GM12873 (cell line): ENCODE results near the gene TMEM19.

ENCODE experiments used
- TF ChIP-seq, protein P1 (sequence below): IDR thresholded peaks from 2 replicates; pipeline ENCODE4 v1.5.1; 2012; ENCODE audit warnings: low read depth, mild to moderate bottlenecking, moderate library complexity, low read length, control low read depth; ENCODE audit not compliant: insufficient read depth; ENCODE audit errors: missing control alignments

TMEM19 gene

DNA sequence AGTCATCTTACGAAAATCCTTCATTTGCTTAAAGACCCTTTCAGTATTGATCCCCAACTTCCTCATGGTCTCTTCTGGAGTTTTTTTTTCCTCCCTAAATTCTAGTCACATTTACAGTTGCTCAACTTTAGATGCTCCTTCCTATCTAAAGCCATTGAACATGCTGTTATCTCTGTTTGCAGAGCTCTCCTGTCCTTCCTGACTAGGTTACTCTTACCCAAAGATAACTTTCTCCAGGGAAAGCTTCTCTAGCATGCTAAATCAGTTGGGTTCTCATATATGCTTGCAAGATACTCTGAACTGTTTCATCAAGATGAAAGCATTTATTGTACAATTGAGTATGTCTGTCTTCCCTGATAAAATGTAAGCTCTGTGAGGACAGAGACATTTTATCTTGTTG, 67.0 kb downstream of the TMEM19 start:
- TF ChIP-seq, protein P1, sequence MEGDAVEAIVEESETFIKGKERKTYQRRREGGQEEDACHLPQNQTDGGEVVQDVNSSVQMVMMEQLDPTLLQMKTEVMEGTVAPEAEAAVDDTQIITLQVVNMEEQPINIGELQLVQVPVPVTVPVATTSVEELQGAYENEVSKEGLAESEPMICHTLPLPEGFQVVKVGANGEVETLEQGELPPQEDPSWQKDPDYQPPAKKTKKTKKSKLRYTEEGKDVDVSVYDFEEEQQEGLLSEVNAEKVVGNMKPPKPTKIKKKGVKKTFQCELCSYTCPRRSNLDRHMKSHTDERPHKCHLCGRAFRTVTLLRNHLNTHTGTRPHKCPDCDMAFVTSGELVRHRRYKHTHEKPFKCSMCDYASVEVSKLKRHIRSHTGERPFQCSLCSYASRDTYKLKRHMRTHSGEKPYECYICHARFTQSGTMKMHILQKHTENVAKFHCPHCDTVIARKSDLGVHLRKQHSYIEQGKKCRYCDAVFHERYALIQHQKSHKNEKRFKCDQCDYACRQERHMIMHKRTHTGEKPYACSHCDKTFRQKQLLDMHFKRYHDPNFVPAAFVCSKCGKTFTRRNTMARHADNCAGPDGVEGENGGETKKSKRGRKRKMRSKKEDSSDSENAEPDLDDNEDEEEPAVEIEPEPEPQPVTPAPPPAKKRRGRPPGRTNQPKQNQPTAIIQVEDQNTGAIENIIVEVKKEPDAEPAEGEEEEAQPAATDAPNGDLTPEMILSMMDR, result no peak
